Measurements from ENCODE around the gene TMEM244. TPM values are rescaled to one million over a fixed set of nuclear protein-coding genes. Genes with fewer than 3 reads are reported as not detected.

The TMEM244 gene
- total RNA-seq, 4 donors from 2014 or later: not detected

DNA sequence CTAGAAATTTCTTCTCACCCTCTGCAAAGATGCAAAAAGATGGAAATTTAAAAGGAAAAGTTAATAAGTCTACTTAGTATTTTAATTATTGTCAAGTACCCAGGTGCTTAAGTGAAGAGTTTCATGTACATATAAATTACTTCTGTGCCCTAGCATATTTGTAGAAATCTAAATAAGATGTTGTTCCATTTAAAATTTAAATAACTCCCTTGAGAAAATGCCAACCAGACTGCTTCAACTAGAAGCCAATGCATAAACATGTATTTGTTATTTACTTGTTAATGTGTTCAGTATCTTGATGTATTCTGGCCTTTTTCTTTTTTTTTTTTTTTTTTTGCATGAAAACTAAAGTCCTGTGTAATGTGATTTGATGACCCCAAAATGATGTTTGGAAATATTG lies 6.3 kb upstream of the TMEM244 start:
- H3K4me1 ChIP-seq: no peaks in the 10 kb centered on the region
- H3K4me3 ChIP-seq (replicated peaks in 1 of 3): no peak overlapping the region
- H3K27ac ChIP-seq: no peak overlapping the region
- DNase-seq: no peak
- H3K9me3 ChIP-seq: no peaks in the 10 kb centered on the region
- H3K36me3 ChIP-seq: no peaks in the 10 kb centered on the region
- intact Hi-C loops (cut with DNase I): no loop called here
- no peak for TF ChIP-seq POLR2A (IDR thresholded peaks at IDR 0.05)
- TF ChIP-seq, protein P1, sequence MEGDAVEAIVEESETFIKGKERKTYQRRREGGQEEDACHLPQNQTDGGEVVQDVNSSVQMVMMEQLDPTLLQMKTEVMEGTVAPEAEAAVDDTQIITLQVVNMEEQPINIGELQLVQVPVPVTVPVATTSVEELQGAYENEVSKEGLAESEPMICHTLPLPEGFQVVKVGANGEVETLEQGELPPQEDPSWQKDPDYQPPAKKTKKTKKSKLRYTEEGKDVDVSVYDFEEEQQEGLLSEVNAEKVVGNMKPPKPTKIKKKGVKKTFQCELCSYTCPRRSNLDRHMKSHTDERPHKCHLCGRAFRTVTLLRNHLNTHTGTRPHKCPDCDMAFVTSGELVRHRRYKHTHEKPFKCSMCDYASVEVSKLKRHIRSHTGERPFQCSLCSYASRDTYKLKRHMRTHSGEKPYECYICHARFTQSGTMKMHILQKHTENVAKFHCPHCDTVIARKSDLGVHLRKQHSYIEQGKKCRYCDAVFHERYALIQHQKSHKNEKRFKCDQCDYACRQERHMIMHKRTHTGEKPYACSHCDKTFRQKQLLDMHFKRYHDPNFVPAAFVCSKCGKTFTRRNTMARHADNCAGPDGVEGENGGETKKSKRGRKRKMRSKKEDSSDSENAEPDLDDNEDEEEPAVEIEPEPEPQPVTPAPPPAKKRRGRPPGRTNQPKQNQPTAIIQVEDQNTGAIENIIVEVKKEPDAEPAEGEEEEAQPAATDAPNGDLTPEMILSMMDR (IDR thresholded peaks at IDR 0.05): no peak
- H3K27me3 ChIP-seq: no peaks in the 10 kb centered on the region

DNA sequence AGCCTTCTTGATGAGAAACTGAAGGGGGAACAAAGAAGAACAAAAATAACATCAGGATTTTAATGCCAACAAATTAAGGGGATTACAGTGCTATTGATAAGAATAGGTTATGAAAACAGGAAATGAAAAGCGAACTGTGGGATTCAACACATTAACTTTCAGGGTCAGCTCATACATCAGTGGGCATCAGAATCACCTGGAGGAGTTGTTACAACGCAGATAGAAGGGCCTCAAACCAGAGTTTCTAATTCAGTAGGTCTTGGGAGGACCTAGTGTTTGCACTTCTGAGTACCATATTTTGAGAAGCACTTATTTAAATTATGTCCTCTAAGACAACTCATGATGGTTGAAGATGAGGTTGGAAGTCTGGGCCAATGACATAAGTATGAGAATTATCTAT lies 5.6 kb upstream of the TMEM244 start:
- intact Hi-C loops (cut with DNase I): no loop called here
- TF ChIP-seq, protein P1 (IDR thresholded peaks at IDR 0.05): no peak
- TF ChIP-seq POLR2A (IDR thresholded peaks at IDR 0.05): no peak
- no peak for DNase-seq
- H3K27me3 ChIP-seq: no peaks in the 10 kb centered on the region
- H3K36me3 ChIP-seq: no peaks in the 10 kb centered on the region
- H3K9me3 ChIP-seq: no peaks in the 10 kb centered on the region
- no peak overlapping the region for H3K4me3 ChIP-seq (replicated peaks in 1 of 3)
- no peak overlapping the region for H3K27ac ChIP-seq
- H3K4me1 ChIP-seq: no peaks in the 10 kb centered on the region
- WGBS, 2 donors: 71 to 78% methylated on average over 2 of the region's 2 CpGs

DNA sequence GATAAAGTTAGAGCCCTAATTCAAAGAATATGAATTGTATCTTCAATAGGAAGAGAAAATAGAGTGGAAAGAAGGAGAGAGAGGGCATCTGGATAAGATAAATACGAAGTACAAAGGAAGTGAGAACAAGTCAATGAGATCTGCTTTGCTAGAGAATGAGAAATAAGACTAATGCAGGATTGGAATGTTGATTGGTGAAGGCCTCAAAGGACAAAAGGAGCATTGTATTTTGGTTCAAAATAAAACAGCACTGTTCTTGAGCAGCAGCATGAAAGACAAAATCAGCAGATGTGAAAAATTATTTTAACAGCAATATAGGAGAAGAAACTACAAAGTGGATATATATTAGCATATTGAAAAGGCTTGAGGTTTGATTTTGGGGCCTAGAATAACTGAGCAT lies 5.1 kb upstream of the TMEM244 start:
- intact Hi-C loops (cut with DNase I): no loop called here
- TF ChIP-seq, protein P1 (IDR thresholded peaks at IDR 0.05): no peak
- TF ChIP-seq POLR2A (IDR thresholded peaks at IDR 0.05): no peak
- Histone ChIP-seq H3K4me1 (no peaks in the 10 kb centered on the region), H3K36me3 (no peaks in the 10 kb centered on the region), H3K4me3 (replicated peaks in 1 of 3) (no peak overlapping the region), H3K27me3 (no peaks in the 10 kb centered on the region), H3K9me3 (no peaks in the 10 kb centered on the region), H3K27ac (no peak overlapping the region)
- DNase-seq: no peak
- WGBS, 2 donors: 81 to 86% methylated on average over 1 of the region's 1 CpG

DNA sequence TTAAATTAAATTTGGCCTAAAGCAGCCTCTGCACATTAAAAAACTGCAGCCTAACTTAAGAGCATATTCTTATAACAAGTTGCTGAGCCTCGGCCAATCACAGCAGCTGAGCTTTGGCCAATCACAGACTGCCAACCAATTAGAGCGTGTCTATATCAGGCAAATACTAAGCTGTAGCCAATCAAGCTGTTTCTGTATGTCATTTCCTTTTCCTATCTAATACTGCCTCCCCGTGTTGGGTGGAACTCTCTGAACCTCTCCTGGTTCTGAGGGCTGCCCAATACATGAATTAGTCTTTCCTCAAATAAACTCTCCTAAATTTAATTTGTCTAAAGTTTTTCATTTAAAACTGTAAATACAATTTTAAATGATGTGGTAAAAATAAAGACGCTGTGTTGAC lies 3.9 kb upstream of the TMEM244 start:
- no peaks in the 10 kb centered on the region for H3K27me3 ChIP-seq
- H3K36me3 ChIP-seq: no peaks in the 10 kb centered on the region
- H3K4me3 ChIP-seq (replicated peaks in 1 of 3): no peak overlapping the region
- intact Hi-C loops (cut with DNase I): no loop called here
- DNase-seq: no peak
- no peaks in the 10 kb centered on the region for H3K9me3 ChIP-seq
- 93 to 94% methylated on average over 4 of the region's 4 CpGs for WGBS, 2 donors
- H3K27ac ChIP-seq: no peak overlapping the region
- TF ChIP-seq, protein P1 (IDR thresholded peaks at IDR 0.05): no peak
- no peaks in the 10 kb centered on the region for H3K4me1 ChIP-seq

DNA sequence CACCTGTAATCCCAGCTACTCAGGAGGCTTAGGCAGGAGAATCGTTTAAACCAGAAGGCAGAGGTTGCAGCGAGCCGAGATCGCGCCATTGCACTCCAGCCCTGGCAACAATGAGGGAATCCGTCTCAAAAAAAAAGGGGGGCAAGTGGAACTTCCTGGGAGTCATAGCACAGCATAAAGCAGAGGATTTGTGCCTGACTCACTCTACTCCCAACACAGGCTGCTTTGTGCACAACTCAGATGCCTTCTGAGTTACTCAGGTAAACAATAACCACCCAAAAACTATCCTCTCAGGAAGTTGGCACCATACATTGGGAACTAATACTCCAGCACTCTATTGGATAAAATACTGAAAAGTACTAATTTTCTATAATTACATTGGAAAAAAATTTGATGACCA lies 2.5 kb upstream of the TMEM244 start:
- DNase-seq: no peak
- Histone ChIP-seq H3K27ac (no peak overlapping the region), H3K36me3 (no peaks in the 10 kb centered on the region), H3K9me3 (no peaks in the 10 kb centered on the region), H3K27me3 (no peaks in the 10 kb centered on the region), H3K4me3 (replicated peaks in 1 of 3) (no peak overlapping the region), H3K4me1 (no peaks in the 10 kb centered on the region)
- no peak for TF ChIP-seq POLR2A (IDR thresholded peaks at IDR 0.05)
- TF ChIP-seq, protein P1 (IDR thresholded peaks at IDR 0.05): no peak
- 95 to 97% methylated on average over 6 of the region's 6 CpGs for WGBS, 2 donors
- intact Hi-C loops (cut with DNase I): no loop called here

All from thyroid gland (tissue), 4 donors.